Measurements from ENCODE around the gene NTN4. TPM values are rescaled to one million over a fixed set of nuclear protein-coding genes. Genes with fewer than 3 reads are reported as not detected.
"Not testable (repeated sequence)": the region's sequence is repeated elsewhere in the genome, so short reads cannot be mapped to it uniquely, and the experiment has no call there.

The NTN4 gene
- 68.1 and 86.7 TPM in 2 replicates for total RNA-seq (2014; rRNA removed; shearing (Covaris generic))
- polyA plus RNA-seq (2014; cell fraction: nucleus; rRNA removed) = 24.9 and 31.2 TPM in 2 replicates

DNA sequence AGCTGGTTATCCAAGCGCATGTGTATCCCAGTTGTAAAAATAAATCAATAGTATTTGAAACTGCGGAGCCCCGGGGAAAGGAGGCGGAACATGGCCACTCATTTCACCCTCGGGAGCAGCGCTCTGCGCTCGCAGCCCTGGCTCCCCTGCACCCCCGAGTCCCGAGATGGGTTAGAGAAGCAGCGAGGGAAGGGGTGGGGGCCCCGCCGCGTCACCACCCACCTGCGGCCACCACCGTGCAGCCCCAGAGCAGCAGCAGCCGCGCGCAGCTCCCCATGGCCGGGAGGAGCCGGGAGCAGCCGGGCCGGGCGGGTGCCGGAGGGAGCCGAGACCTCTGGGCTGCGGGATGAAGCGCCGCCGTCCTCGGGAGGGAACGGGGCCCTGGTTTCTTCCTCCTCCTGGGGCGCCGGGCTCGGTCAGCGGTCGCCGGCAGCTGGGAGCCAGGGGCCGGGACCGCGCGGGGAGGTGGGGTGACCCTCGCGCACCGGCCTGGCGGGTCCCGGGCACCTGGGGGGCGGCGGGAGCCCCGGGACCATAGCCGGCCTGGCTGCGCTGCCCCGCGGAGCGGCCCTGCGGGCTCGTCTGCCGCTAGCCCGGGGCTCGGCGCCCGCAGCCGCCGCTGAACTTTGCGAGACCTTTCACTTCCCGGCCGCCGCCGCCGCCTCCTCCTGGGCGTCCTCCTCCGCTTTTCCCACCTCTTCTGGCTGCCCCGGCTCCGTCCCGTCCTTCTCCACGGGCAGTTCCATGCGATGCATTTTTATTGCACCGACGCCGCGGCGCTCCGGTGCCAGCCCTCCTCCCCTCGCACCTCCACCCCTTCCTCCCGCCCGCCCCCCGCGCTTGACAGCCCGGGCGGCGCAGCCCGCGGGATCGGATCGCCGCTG lies at the start of gene NTN4:
Gene NTN4 (minus strand): TSS at position 732 of the 884 bp plus-strand sequence. CDS start 455 bp downstream, at position 277.
- no peak for DNase-seq (ENCODE audit: extremely low read depth, low read depth)

DNA sequence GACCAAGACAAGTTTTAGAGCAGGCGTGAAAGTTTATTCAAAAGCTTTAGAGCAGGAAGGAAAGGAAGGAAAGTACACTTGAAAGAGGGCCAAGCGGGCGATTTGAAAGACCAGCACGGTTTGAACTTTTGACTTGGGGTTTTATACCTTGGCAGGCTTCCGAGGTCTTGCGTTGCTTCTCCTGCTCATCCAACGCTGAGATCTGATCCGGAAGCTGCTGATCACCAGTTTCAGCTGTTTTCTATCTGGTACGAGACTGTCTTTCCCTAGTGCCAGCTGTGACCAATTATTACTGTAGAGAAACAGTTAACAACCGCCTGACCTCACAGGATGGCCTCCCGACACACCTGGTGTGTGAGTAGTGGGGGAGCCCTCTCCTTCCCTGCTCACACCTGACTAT lies 47.6 kb upstream of the NTN4 start:
- peak; percentile 39 for DNase-seq (ENCODE audit: extremely low read depth, low read depth)

DNA sequence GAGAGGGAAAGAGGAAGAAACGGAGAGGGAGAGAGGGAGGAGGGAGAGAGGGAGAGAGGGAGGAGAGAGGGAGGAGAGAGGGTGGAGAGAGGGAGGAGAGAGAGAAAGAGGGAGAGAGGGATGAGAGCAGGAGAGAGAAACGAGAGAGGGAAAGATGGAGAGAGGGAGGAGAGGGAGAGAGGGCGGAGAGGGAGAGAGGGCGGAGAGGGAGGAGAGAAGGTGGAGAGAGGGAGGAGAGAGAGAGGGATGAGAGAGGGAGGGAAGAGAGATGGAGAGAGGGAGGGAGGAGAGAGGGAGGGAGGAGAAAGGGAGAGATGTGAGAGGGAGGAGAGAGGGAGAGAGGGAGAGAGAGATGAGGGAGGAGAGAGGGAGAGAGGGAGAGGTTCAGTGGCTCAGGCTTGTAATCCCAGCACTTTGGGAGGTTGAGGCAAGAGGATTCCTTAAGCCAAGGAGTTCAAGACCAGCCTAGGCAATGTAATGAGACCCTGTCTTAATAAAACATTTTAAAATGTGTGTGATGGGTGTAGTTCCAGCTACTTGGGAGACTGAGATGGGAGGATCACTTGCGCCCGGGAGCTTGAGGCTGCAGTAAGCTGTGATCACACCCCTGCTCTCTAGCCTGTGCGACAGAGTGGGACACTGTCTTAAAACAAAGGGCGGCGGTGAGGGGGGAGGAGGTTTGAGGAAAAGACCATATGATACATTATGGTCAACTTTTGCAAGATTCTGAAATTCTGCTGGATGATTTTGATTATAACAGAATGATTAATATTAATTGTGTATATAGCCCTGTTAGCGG lies 46.9 kb upstream of the NTN4 start:
- DNase-seq (ENCODE audit: extremely low read depth, low read depth) = no peak

DNA sequence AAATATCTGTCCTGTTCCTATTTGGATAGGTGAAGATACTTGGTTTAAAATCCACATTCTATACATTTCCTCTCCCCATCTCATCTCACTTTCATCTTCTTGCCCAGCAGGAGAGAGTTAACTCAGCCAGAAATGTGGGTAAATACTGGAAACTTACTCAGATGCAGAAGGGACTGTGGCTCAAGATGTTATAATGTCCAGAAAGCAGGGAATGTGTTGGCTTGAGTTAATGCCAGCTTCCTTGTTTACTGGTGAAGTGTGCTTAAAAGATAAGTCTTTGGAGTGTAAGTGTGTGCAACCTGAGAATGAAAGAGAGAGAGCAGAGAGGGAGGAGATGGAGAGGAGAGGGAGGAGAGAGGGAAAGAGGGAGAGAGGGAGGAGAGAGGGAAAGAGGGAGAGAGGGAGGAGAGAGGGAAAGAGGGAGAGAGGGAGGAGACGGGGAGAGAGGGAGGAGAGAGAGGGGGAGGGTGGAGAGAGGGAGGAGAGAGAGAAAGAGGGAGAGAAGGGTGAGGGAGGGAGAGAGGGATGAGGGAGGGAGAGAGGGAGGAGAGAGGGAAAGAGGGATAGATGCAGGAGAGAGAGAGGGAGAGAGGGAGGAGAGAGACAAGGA lies 46.2 kb upstream of the NTN4 start:
- no peak for DNase-seq (ENCODE audit: extremely low read depth, low read depth)

DNA sequence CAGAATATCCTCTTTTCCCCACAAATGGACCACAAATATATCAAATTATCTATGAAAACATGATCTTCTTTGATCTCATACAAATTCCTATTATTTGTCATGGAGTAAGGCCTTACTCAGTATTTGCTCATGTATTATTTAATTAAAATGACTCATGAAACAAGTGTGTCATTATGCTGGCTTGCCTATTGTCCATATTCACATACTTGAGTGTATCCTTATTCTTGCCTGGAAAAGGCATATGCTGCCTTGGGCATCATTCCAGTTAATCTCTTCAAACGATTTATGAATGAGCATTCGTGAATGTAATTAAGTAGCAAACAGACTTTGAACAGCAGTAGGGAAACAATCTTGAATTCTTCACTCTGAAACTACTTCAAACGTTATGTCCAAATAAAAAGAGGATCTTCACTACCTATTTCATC lies 45.6 kb upstream of the NTN4 start:
- no peak for DNase-seq (ENCODE audit: extremely low read depth, low read depth)

DNA sequence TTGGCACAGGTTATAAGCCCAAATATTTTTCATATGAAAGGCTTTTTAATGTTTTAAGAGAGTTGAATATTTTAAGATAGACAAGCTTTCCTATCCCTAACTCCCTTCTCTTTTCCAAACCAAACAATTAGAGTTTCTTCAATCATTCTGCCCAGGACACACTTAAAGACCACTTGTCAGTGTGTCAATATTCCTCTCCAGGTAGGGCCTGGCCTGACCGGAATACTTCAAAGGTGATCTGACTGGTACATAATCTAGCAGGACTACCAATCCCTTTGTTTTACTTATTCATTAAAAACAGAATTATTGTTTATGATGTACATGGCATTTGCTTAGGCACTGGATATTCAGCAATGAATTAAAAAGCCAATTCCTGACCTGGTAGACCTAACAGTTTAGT lies 44.0 kb upstream of the NTN4 start:
- DNase-seq (ENCODE audit: extremely low read depth, low read depth) = no peak

DNA sequence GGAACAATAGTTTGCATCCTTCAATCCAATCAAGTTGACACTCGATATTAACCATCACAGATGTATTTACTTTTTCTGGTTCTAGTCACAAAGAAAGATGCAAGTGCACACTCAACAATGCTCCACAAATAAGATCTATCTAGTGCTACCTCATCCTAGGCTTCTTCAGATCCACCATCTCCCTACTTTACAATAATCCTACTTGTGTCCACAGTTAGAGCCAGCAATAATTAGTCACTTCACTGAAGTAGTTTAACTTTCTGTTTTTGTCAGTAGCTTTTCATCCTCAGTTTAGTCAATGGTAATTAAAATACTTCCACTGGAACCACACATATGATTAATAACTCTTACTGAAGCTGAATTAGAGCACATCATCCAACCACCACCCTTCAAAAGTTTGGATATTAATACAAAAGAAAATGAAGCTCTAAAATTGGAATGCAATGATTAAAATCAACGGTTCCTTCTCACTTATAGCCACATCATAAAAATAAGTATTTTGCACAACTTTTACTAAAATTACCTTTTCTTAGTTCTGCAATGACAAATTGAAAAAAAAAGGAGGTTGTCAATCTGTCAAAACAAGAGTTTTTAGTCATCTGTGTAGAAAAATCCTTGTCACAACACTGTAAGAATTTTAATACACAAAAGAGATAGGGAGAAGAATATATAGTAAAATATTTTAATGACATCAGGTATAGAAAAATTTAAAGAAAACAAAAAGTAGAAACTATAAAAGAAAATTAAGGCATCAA lies 39.9 kb upstream of the NTN4 start:
- no peak for DNase-seq (ENCODE audit: extremely low read depth, low read depth)

DNA sequence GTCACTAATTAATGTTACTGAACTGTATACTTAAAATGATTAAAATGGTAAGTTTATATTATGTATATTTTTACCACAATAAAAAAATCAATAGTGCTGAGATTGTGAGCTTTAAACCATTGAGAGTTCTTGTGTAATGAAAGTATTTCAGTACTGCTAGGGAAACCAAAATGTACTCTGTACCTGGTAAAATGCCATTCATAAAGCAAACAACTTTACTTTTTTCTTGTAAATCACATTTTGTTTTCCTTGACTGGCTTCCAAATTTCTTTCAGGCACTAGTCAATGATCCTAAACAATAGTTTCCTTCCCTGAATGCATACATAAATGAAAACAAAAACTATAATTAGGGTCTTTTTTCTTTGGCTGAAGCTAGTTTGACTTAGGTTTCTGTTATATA lies 38.8 kb upstream of the NTN4 start:
- DNase-seq (ENCODE audit: extremely low read depth, low read depth) = no peak

DNA sequence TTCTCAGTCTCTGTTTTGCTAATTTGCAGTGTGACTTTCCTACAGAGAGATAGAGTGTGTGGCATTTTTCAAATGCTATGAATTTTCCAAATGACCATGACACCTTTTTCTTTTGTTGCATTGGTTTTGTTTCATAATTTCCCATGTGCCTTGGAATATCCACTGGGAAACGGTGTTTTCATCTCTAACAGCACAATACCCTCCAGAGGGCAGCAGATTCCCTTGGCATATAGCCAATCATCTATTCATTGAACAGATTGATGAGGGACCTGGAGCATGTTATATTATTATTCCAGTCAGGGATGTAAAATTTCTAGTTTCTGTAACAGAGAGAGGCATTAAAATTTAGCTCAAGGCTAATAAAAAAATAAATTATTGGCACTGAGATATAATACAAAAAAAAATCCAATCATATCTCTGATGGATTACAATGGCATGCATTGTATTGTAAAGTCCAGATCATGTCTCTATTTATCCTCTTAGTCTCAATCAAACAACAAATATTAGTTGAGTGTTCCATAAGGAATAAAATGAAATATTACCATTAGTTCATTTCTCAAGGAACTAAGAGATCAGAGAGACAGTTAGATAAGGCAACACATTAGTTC lies 29.6 kb upstream of the NTN4 start:
- DNase-seq (ENCODE audit: extremely low read depth, low read depth) = peak; percentile 73

DNA sequence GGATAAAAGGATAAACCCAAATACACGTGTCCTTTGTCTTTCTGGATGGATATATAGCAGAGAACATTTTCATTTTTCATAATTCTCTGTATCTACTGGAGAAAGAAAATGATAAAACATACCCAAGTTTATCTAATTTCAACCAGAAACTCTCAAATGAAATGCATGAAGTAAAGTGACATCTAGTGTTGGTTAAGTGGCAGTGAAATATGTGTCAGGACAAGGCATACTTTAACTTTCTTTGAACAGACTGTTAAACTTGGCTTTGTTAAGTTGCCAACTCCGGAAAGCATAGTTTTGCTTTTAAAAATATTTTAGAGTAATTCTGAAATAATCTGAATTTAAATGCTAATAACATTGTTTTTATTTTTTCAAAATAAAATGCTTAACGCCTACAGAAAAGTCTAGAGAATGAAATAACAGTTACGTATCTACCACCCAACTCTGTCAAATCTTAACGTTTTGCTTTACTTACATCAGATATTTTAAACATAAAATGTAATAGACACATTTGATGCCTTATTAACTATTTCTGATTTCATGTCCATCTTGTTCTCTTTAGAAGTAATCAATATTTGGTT lies 25.2 kb upstream of the NTN4 start:
- peak; percentile 66 for DNase-seq (ENCODE audit: extremely low read depth, low read depth)

DNA sequence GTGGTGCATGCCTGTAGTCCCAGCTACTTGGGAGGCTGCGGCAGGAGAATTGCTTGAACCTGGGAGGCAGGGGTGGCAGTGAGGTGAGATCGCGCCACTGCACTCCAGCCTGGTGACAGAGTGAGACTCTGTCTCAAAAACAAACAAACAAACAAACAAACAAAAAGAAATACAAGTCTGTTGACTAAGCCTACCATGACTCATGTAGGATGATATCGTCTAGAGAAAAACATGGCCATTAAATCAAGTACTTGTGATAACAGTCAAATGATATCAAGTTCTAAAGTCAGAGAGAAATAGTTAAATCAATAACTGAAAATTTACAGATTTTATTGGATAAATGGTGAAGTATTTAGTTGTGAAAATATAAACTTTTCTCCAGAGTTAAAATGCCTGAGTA lies 21.6 kb upstream of the NTN4 start:
- not testable (repeated sequence) for DNase-seq (ENCODE audit: extremely low read depth, low read depth)

DNA sequence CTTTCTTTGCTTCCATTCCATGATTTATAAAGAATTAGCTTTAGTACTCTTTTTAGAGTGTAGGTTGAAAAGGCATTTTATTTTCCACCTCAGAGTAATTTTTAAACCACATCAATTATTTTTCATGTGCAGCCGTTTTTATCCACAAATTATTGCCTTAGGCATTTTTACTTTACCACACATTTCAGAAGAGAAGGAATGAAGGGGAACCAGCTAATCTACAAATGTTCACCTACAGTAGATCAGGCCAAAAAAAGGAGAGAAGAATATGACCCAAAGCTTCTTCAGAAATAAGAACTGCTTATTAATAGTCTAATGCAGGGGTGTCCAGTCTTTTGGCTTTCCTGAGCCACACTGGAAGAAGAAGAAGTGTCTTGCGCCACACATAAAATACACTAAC lies 19.8 kb upstream of the NTN4 start:
- DNase-seq (ENCODE audit: extremely low read depth, low read depth) = no peak

DNA sequence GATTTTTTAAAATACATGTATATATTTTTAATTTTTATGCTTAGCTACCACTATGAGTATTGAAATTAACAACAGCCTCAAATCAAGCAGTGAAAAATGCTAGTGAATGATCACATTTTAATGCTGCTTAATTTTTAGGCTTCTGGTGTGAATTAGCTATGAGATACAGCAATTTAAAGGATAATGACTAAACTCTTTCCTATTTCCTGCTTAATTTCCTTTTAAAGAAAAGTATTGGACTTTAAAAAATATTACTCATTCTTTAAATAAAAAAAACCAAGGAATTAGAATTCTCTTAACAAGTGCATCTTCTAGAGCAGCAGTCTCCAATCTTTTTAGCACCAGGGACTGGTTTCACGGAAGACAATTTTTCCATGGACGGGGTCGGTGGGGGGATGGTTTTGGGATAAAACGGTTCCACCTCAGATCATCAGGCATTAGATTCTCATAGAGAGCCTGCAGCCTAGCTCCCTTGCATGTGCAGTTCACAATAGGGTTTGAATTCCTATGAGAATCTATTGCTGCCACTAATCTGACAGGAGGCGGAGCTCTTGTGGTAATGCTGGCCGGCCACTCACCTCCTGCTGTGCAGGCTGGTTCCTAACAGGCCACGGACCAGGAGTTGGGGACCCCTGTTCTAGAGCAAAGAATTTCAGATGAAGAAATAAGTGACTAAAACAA lies 18.6 kb upstream of the NTN4 start:
- no peak for DNase-seq (ENCODE audit: extremely low read depth, low read depth)

DNA sequence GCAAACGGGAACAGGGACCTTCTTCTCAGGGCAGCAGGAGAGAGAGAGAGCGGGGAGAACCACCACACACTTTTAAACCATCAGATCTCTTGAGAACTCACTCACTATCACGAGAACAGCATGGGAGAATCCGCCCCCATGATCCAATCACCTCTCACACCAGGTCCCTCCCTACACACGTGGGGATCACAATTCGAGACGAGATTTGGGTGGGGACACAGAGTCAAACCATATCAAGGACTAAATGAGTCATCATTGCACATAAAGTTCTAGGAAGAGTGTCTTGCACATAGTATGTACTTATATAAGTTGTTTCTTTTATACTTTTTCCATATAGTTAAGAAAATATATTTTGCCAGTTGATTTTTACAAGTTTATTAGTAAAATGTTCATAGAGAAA lies 17.6 kb upstream of the NTN4 start:
- DNase-seq (ENCODE audit: extremely low read depth, low read depth) = no peak

DNA sequence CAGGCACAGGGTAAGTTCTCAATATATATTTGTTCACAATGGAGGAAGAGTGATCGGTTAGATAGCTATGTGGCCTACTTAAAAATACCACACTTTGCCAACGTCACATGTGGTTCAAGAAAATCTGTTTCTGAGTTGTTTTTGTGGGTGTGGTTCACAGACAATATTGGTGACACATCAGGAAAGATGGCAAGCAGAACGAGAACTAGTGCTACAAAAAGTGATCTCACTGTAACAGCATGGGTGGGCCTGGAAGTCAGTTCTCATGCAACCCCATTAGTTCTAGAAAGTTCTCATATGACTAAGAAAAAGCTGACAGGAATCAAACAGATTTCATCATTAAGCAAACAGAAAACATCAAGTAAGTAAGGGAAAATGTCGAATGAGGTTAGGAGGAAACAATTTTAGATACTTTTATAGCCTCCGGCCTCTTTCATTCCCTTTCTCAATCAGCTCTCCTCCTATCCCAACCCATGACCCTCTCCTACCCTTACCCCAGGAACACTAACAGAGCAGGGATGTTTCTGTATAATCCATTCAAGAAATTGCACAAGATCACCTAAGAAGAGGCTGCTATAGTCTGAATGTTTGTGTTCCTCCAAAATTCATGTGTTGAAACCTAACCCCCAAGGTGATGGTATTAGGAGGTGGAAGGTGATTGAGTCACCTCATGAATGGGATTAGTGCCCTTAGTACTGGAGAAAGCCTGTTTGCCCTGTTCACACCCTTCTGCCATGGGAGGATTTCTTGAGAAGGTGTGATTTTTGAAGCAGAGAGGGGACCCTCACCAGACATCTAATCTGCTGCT lies 15.5 kb upstream of the NTN4 start:
- peak; percentile 99 for DNase-seq (ENCODE audit: extremely low read depth, low read depth)

DNA sequence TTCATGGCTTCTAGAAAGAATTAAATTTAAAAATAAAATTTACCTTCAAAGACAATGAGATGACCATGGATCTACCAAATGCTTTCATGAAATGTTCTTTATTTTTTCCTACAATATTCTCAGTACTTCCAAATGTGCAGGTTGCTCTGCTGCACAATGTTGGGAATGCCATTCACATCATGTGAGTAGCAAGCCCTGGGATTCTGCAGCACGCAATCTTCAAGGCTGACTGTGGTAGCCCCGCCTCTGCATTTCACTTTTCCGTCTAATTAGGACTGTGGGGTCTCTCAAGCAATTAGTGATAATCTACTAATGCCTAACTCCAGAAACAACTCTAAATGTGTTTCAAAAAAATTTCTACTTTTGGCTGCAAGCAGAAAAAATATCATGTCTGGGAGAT lies 13.7 kb upstream of the NTN4 start:
- DNase-seq (ENCODE audit: extremely low read depth, low read depth) = no peak

DNA sequence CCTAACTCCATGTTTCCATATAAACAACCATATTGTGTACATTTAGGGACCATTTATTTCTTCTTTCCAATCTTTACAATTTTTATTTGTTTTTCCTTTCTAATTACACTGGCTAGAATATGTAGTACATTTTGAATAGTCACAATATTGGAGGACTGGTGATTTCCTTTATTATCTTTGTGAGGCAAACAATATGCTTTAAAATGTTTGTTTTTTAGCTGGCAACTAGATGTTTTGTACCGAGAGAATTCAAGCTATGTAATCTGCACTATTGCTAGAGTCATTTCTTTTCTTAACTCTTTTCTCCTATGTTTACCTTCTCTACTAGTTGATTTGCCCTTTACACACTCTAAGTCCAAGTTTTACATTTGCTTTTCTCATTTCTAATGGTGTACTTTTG lies 13.3 kb upstream of the NTN4 start:
- no peak for DNase-seq (ENCODE audit: extremely low read depth, low read depth)

All from NCI-H460 (cell line).